IPS-18c (cell line): ENCODE data around the gene OR5M11.
"Not testable (repeated sequence)": the region's sequence is repeated elsewhere in the genome, so short reads cannot be mapped to it uniquely, and the experiment has no call there.

Source experiments
- H3K4me3 ChIP-seq: 2 replicates; pipeline ENCODE4 v1.7.0; 2013; ENCODE audit warnings: low read depth, mild to moderate bottlenecking, low read length, moderate library complexity; ENCODE audit not compliant: insufficient read depth
- H3K9me3 ChIP-seq: one replicate; pipeline ENCODE4 v1.6.1; 2013; ENCODE audit warnings: mild to moderate bottlenecking, low read length, moderate library complexity; ENCODE audit not compliant: control insufficient read depth, insufficient read depth

OR5M11 gene

DNA sequence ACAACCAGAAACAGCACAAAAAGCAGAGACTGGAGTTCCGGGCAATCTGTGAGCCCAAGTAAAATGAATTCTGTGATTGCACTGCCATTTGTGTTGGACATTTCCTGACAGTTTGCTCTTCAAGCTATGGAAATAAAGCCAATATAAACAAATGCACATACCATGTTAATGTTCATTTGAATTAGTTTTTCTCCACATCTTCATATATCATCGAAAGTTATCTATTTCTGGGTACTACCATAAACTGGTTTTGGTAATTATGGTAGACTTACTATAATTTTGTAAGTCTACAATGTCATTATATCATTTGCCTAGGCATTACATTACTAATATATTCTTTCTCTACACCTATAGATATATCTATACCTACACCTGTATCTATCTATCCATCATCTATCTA, at the start of gene OR5M11:
TSS of gene OR5M11 (minus strand) at position 101 of the 400 bp plus-strand sequence. CDS start at position 101, 0 bp downstream.
- Histone ChIP-seq H3K9me3 (no peaks in the 10 kb centered on the region), H3K4me3 (no peak within 1 kb of the TSS)

DNA sequence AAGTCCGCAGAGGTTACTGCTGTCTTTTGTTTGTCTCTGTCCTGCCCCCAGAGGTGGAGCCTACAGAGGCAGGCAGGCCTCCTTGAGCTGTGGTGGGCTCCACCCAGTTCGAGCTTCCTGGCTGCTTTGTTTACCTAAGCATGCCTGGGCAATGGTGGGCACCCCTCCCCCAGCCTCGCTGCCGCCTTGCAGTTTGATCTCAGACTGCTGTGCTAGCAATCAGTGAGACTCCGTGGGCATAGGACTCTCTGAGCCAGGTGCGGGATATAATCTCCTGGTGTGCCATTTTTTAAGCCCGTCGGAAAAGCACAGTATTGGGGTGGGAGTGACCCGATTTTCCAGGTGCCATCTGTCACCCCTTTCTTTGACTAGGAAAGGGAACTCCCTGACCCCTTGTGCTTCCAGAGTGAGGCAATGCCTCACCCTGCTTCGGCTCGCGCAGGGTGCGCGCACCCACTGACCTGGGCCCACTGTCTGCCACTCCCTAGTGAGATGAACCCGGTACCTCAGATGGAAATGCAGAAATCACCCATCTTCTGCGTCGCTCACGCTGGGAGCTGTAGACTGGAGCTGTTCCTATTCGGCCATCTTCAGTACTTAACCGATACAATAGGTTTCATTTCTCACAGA, 49.1 kb upstream of the OR5M11 start:
- H3K4me3 ChIP-seq, H3K9me3 ChIP-seq: not testable (repeated sequence)

DNA sequence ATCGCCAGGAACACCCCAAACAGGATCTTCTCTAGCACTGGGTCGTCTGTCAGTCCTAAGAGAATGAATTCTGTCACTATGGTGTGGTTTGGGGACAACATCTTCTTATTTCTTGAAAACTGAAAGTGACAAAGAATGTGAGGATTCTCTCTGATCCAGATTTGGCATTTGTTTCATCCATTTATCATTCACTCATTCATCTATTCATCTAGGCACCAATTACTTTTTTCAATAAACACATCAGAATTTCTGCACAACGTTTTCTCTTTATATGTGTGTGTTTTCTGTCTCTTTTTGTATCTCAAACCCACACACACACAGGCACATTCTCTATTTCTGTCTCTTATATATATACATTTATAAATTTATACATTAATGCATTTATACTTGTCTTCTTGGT, 34.6 kb upstream of the OR5M11 start, which contains the start of gene OR5M10:
TSS of gene OR5M10 (minus strand) at position 101 of the 400 bp plus-strand sequence. CDS start at position 101, 0 bp downstream.
- H3K9me3 ChIP-seq, result no peaks in the 10 kb centered on the region
- H3K4me3 ChIP-seq, result no peak within 1 kb of the TSS

DNA sequence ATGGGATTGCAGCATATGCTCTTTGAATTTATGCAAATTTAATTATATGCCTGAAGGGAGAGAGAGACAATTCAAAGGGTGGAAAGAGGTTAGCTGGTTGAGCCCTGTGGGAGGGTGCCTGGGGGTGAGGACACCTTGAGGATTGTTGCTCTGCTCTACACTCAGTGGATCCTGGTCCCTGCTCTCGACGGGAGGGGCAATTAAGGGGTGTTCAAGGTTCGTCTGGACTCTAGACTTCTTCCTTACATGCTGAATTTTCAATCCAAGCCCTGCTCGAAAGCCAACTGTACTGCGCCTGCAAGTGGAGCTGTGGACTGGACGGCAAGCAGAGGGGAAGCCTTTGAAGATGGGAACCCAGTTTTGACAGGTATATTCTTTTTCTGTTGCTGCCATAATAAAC, 15.5 kb upstream of the OR5M11 start:
- H3K9me3 ChIP-seq, result peaks cover 3% of the 10 kb centered on the region
- H3K4me3 ChIP-seq, result no peak overlapping the region

DNA sequence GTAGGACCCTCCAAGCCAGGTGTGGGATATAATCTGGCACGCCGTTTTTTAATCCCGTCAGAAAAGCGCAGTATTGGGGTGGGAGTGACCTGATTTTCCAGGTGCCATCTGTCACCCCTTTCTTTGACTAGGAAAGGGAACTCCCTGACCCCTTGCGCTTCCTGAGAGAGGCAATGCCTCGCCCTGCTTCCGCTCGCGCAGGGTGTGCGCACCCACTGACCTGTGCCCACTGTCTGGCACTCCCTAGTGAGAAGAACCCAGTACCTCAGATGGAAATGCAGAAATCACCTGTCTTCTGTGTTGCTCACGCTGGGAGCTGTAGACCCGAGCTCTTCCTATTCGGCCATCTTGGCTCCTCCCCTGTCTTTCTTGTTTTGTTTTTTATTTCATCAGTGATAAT, 11.6 kb upstream of the OR5M11 start:
- not testable (repeated sequence) for H3K9me3 ChIP-seq, H3K4me3 ChIP-seq

DNA sequence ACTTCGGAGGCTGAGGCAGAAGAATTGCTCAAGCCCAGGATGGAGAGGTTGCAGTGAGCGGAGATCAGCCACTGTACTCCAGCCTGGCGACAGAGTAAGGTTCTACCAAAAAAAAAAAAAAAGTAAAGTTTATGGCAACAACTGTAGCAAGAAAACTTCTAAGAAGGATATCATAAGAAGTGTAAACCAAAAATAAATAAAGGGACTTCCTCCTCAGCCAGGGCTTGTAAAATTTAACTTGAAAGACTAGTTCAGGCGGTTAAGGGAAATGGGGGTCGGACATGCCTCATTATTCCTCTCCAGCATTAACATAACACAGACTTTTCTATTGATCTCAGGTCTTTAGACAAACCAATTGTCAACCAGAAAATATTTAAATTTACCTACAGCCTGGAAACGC, 2.5 kb upstream of the OR5M11 start:
- H3K9me3 ChIP-seq, result no peaks in the 10 kb centered on the region
- H3K4me3 ChIP-seq, result no peak overlapping the region

DNA sequence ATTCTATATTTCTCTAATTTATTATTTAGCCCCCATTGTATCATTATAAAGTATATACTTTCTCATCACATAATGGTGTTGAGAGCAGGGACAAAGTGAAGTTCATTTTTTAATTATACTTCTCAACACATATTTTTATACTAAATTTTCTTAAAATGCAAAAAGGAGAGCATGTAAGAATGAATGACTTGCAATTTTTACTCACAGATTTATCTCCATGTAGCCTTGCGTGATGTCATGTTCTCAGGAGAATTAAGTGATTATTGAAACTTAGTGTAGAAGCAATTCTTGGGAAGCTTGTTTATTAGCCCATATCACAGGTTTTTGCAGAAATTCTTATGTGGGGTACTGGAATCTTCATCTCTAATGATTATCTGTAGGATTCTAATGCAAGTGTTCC, 682 bp upstream of the OR5M11 start:
- no peaks in the 10 kb centered on the region for H3K9me3 ChIP-seq
- H3K4me3 ChIP-seq, result no peak overlapping the region

DNA sequence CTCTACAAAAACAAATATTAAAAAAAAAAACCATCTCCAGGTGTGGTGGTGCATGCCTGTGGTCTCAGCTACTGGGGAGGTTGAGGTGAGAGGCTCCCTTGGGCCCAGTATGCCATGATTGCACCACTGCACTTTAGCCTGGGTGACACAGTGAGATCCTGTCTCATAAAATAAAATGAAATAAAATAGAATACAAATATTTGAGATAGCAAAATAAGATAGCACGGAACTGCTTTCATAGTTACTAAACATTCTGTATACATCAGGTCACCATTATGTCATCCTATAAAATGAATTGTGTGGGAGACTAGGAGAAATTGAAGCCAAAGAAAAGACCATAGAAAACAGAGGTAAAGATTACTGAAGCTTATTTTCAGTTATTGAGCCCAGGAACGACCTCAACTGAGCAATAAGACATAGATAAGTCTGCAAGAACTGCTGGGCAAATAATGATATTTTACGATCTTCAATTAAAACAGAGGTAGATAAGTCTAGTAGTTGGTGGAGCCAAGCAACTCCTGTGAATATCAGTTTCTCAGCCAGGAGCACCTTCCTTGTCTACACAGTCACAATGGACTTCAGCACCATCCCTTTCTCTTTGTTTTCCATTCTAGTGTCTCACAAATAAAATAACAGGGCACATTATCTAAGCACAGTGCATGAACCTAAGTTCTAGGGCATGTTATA, 9.9 kb downstream of the OR5M11 start:
- no peaks in the 10 kb centered on the region for H3K9me3 ChIP-seq
- no peak overlapping the region for H3K4me3 ChIP-seq

DNA sequence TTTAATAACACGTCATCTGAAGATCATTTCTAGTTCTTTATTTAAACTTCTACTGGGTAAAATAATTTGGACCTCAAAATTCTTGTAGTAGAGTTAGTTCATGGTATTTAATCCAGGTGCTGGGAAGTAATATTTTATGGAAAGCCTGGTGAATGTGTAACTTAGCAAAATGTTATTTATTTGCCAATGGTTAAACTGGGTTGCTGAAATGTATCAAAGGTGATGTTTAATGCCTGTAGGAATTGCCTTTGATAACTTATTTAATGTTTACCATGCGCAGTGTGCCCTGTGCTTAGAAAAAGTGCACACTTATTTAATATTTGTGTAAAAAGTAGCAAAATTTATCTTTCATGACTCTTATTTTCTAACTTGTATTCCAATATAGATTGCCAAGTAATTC, 11.2 kb downstream of the OR5M11 start:
- H3K9me3 ChIP-seq, result no peaks in the 10 kb centered on the region

DNA sequence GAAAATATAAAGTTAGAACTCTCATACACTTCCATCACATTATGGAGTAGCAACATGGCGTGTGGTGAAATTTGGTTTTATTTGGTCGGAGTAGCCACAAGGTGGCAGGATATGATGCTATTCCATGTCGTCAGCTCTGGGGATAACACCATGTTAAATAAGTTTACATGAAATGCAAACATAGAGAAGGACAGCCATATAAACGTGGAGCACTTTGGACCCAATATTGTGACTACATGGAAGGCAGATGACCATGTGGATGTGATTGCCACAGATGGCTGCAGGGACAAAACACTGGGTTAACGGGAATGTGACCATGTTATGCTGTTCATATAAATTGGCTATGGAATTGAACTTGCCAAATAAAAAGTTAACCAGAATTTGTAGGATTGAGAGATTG, 21.0 kb downstream of the OR5M11 start:
- H3K9me3 ChIP-seq, result no peaks in the 10 kb centered on the region
- no peak overlapping the region for H3K4me3 ChIP-seq

More for the DNA sequence above, 11.2 kb downstream of the OR5M11 start:
- no peak overlapping the region for H3K4me3 ChIP-seq

DNA sequence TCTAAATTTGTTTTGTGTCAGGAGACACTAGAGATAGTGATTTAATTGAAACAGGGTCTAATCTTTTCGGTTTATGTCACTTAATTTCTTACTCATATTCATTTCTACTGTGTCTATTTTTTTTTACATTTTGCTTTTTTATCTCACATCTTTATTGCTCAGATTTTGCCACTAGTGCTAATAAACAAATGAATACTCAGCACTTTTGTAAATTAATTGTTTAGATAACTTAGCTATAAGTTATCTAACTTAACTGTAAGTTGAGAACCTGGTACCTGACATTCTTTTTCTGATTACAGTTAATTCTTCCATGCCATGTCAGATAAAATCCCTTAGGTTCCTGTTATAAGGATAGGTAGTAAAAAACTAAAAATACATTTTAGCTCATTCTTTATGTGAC, 29.8 kb downstream of the OR5M11 start:
- peaks cover 2% of the 10 kb centered on the region for H3K9me3 ChIP-seq
- no peak overlapping the region for H3K4me3 ChIP-seq

DNA sequence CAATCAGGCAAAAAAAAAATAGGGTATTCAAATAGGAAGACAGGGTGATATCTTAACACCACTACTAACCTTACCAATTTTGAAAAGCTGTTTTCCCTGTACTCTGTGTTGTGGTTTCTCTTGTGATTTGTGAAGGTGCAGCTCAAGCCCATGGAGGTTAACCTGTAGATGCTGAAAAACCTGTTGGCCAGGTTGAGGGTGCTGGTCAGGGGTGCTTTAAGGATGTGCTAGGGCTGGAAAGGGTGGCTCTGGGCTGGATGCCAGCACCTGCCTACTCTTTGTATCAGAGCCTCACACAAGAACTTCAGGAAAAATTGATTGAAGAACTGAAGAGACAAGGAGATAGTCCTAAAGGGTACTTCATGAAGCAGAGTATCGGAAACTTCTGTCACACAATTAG, 33.6 kb downstream of the OR5M11 start:
- Histone ChIP-seq H3K9me3 (peaks cover 2% of the 10 kb centered on the region), H3K4me3 (no peak overlapping the region)

DNA sequence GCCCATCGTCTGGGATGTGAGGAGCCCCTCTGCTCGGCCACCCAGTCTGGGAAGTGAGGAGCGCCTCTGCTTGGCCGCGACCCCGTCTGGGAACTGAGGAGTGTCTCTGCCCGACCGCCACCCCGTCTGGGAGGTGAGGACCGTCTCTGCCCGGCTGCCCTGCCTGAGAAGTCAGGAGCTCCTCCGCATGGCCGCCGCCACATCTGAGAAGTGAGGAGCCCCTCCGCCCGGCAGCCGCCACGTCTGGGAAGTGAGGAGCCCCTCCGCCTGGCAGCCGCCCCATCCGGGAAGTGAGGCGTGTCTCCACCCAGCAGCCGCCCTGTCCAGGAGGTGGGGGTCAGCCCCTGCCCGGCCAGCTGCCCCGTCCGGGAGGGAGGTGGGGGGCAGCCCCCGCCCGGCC, 46.0 kb downstream of the OR5M11 start:
- Histone ChIP-seq H3K9me3 (peaks cover 5% of the 10 kb centered on the region), H3K4me3 (no peak overlapping the region)

DNA sequence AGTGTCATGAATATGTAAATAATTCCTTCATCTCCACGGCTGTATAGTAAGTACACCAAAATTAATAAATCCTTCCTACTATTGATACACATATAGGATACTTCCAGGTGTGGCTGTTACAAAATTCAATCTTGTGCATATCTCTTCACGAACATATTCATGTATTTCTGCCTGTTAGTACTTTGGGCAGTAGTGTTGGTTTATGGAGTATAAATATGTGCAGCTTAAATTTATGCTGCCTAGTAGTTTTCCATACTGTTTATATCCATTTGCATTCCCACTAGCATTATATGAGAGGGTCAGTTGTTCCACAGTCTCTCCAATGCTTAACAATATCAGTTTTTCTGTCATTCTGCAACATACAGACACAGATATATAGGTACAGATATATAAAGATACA, 47.9 kb downstream of the OR5M11 start:
- no peak overlapping the region for H3K4me3 ChIP-seq
- peaks cover 5% of the 10 kb centered on the region for H3K9me3 ChIP-seq
